Umbilical cord (tissue), 2 donors: ENCODE results near the gene FOXF2. TPM values are rescaled to one million over a fixed set of nuclear protein-coding genes. Genes with fewer than 3 reads are reported as not detected.
"Not testable (repeated sequence)": the region's sequence is repeated elsewhere in the genome, so short reads cannot be mapped to it uniquely, and the experiment has no call there.

ENCODE experiments used
- DNase-seq: peaks from one replicate; pipeline ENCODE4 v3.0.0-alpha.2; 2015; ENCODE audit warnings: low spot score
- total RNA-seq: library from RNA; depleted of rRNA; stranded (reverse); fragments of >200 nt; gene quantifications from one replicate; pipeline ENCODE4 v1.2.3, GENCODE V29; 2014; ENCODE audit warnings: low replicate concordance; ENCODE audit not compliant: insufficient read depth

Gene FOXF2
- total RNA-seq: 0.96 TPM

- DNase-seq: no peak
Observed at GRCh38 chr6:1389369-1390132, at the start of gene FOXF2. FOXF2 (plus strand) TSS chr6:1389576; CDS start chr6:1389948, 372 bp downstream.

- DNase-seq: no peak
Observed at GRCh38 chr6:1346101-1346500, 43.3 kb upstream of the FOXF2 start.

- no peak for DNase-seq
Observed at GRCh38 chr6:1346558-1347091, 42.8 kb upstream of the FOXF2 start.

GRCh38 chr6:1347161-1347560 lies 42.2 kb upstream of the FOXF2 start:
- no peak for DNase-seq

- DNase-seq: no peak
Observed at GRCh38 chr6:1348675-1349074, 40.7 kb upstream of the FOXF2 start.

- no peak for DNase-seq
Observed at GRCh38 chr6:1349655-1350054, 39.7 kb upstream of the FOXF2 start.

GRCh38 chr6:1351381-1352008 lies 37.9 kb upstream of the FOXF2 start:
- no peak for DNase-seq

GRCh38 chr6:1355068-1355467 lies 34.3 kb upstream of the FOXF2 start:
- DNase-seq: not testable (repeated sequence)

- not testable (repeated sequence) for DNase-seq
Observed at GRCh38 chr6:1361717-1362116, 27.7 kb upstream of the FOXF2 start.

- no peak for DNase-seq
Observed at GRCh38 chr6:1362643-1363042, 26.7 kb upstream of the FOXF2 start.

GRCh38 chr6:1363298-1363697 lies 26.1 kb upstream of the FOXF2 start:
- no peak for DNase-seq

- no peak for DNase-seq
Observed at GRCh38 chr6:1363729-1364572, 25.4 kb upstream of the FOXF2 start.

GRCh38 chr6:1364791-1365190 lies 24.6 kb upstream of the FOXF2 start:
- DNase-seq: no peak

GRCh38 chr6:1365686-1366085 lies 23.7 kb upstream of the FOXF2 start:
- peak; percentile 67 for DNase-seq

- DNase-seq: no peak
Observed at GRCh38 chr6:1367771-1368170, 21.6 kb upstream of the FOXF2 start.

- no peak for DNase-seq
Observed at GRCh38 chr6:1368940-1369339, 20.4 kb upstream of the FOXF2 start.

GRCh38 chr6:1369695-1370094 lies 19.7 kb upstream of the FOXF2 start:
- not testable (repeated sequence) for DNase-seq

- no peak for DNase-seq
Observed at GRCh38 chr6:1371933-1372332, 17.4 kb upstream of the FOXF2 start.

- DNase-seq: no peak
Observed at GRCh38 chr6:1372690-1373089, 16.7 kb upstream of the FOXF2 start.

- DNase-seq: no peak
Observed at GRCh38 chr6:1376653-1377052, 12.7 kb upstream of the FOXF2 start.

GRCh38 chr6:1377526-1377925 lies 11.8 kb upstream of the FOXF2 start:
- DNase-seq: no peak
